ENCODE data around the gene MPI. TPM values are rescaled to one million over a fixed set of nuclear protein-coding genes. Genes with fewer than 3 reads are reported as not detected.

MPI gene
- 110 and 122 TPM in 2 replicates for total RNA-seq (2014; rRNA removed)
- 66.7 TPM for polyA plus RNA-seq (2012)

- peak; percentile 76 for DNase-seq (ENCODE audit: low read depth)
Observed at GRCh38 chr15:74889883-74890664, at the start of gene MPI. MPI (plus strand) TSS chr15:74890042; CDS start chr15:74890074, 32 bp downstream.

- DNase-seq (ENCODE audit: low read depth): no peak
Observed at GRCh38 chr15:74840851-74841775, 48.7 kb upstream of the MPI start.

GRCh38 chr15:74841891-74842373 lies 47.9 kb upstream of the MPI start:
- DNase-seq (ENCODE audit: low read depth): no peak

- peak; percentile 87 for DNase-seq (ENCODE audit: low read depth)
Observed at GRCh38 chr15:74842581-74843444, 47.0 kb upstream of the MPI start, which contains the start of gene ULK3. ULK3 (minus strand) TSS chr15:74843156; CDS start chr15:74843105, 51 bp downstream.

GRCh38 chr15:74843445-74843828 lies 46.4 kb upstream of the MPI start:
- no peak for DNase-seq (ENCODE audit: low read depth)

GRCh38 chr15:74843891-74844299 lies 45.9 kb upstream of the MPI start:
- DNase-seq (ENCODE audit: low read depth): no peak

GRCh38 chr15:74844319-74845207 lies 45.3 kb upstream of the MPI start:
- no peak for DNase-seq (ENCODE audit: low read depth)

GRCh38 chr15:74845208-74845568 lies 44.7 kb upstream of the MPI start:
- no peak for DNase-seq (ENCODE audit: low read depth)

GRCh38 chr15:74845581-74845980 lies 44.3 kb upstream of the MPI start:
- DNase-seq (ENCODE audit: low read depth): no peak

- no peak for DNase-seq (ENCODE audit: low read depth)
Observed at GRCh38 chr15:74847432-74847831, 42.4 kb upstream of the MPI start.

- DNase-seq (ENCODE audit: low read depth): no peak
Observed at GRCh38 chr15:74850393-74850792, 39.4 kb upstream of the MPI start.

GRCh38 chr15:74851960-74852359 lies 37.9 kb upstream of the MPI start:
- DNase-seq (ENCODE audit: low read depth): no peak

- no peak for DNase-seq (ENCODE audit: low read depth)
Observed at GRCh38 chr15:74854453-74855022, 35.3 kb upstream of the MPI start.

- peak; percentile 56 for DNase-seq (ENCODE audit: low read depth)
Observed at GRCh38 chr15:74855857-74856256, 34.0 kb upstream of the MPI start.

GRCh38 chr15:74856537-74856936 lies 33.3 kb upstream of the MPI start:
- no peak for DNase-seq (ENCODE audit: low read depth)

- no peak for DNase-seq (ENCODE audit: low read depth)
Observed at GRCh38 chr15:74857082-74857655, 32.7 kb upstream of the MPI start.

- DNase-seq (ENCODE audit: low read depth): no peak
Observed at GRCh38 chr15:74857671-74858368, 32.0 kb upstream of the MPI start.

- DNase-seq (ENCODE audit: low read depth): no peak
Observed at GRCh38 chr15:74858369-74858740, 31.5 kb upstream of the MPI start.

Data from LHCN-M2 (cell line).